Measurements from ENCODE around the gene PSMC3IP.

DNA sequence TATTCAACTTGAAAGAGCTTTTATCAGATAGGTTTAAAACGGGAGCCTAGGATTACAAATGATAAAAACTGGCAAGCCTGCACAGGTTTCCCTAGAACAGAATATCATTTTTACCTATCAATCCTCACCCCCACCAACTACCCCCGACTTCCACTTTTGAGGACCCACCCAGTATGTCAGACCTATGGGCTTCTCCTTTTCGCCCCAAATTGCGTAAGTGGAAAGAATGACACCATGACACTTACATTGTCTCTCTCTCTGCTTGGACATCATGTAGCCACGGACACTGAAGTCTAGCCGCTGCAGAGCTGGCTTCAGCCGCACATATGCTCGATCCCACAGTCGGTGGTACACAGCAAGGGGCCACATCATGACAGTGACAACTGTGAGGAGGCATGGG, 7.4 kb upstream of the PSMC3IP start:
- TF ChIP-seq, protein P1, sequence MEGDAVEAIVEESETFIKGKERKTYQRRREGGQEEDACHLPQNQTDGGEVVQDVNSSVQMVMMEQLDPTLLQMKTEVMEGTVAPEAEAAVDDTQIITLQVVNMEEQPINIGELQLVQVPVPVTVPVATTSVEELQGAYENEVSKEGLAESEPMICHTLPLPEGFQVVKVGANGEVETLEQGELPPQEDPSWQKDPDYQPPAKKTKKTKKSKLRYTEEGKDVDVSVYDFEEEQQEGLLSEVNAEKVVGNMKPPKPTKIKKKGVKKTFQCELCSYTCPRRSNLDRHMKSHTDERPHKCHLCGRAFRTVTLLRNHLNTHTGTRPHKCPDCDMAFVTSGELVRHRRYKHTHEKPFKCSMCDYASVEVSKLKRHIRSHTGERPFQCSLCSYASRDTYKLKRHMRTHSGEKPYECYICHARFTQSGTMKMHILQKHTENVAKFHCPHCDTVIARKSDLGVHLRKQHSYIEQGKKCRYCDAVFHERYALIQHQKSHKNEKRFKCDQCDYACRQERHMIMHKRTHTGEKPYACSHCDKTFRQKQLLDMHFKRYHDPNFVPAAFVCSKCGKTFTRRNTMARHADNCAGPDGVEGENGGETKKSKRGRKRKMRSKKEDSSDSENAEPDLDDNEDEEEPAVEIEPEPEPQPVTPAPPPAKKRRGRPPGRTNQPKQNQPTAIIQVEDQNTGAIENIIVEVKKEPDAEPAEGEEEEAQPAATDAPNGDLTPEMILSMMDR (conservative IDR thresholded peaks at IDR 0.05; ENCODE audit: low read depth, low read length): no peak
- TF ChIP-seq, protein P2, sequence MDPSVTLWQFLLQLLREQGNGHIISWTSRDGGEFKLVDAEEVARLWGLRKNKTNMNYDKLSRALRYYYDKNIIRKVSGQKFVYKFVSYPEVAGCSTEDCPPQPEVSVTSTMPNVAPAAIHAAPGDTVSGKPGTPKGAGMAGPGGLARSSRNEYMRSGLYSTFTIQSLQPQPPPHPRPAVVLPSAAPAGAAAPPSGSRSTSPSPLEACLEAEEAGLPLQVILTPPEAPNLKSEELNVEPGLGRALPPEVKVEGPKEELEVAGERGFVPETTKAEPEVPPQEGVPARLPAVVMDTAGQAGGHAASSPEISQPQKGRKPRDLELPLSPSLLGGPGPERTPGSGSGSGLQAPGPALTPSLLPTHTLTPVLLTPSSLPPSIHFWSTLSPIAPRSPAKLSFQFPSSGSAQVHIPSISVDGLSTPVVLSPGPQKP (IDR thresholded peaks at IDR 0.05; ENCODE audit: borderline replicate concordance, low read depth, low read length): no peak
